ENCODE results near the gene SMPD1.

DNA sequence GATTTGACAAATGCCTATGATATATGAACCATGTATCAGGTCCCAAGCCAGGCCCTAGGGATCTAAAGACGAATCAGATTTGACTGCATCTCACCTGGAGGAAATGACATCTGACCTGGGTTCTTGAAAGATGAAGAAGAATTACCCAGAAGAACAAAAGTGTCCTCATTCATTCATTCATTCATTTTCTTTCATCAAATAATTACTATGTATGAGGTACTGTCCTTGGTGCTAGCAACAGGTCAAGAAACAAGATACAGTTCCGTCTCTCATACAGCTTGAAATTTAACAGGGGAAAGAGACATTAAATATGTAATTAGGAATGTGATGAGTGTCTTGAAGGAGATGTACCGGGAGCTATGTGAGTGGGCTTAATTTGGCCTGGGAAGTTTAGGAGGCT, 30.4 kb downstream of the SMPD1 start:
- TF ChIP-seq, protein P1, sequence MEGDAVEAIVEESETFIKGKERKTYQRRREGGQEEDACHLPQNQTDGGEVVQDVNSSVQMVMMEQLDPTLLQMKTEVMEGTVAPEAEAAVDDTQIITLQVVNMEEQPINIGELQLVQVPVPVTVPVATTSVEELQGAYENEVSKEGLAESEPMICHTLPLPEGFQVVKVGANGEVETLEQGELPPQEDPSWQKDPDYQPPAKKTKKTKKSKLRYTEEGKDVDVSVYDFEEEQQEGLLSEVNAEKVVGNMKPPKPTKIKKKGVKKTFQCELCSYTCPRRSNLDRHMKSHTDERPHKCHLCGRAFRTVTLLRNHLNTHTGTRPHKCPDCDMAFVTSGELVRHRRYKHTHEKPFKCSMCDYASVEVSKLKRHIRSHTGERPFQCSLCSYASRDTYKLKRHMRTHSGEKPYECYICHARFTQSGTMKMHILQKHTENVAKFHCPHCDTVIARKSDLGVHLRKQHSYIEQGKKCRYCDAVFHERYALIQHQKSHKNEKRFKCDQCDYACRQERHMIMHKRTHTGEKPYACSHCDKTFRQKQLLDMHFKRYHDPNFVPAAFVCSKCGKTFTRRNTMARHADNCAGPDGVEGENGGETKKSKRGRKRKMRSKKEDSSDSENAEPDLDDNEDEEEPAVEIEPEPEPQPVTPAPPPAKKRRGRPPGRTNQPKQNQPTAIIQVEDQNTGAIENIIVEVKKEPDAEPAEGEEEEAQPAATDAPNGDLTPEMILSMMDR (IDR thresholded peaks at IDR 0.05) = no peak
- TF ChIP-seq ZFX (IDR thresholded peaks at IDR 0.05; ENCODE audit: borderline replicate concordance) = no peak
